NT2/D1 (cell line): ENCODE results near the gene DCUN1D4.

Experiments used
- DNase-seq: peaks from one replicate; pipeline ENCODE4 v3.0.0-alpha.2; 2011; ENCODE audit warnings: low read depth, low spot score
- H3K27me3 ChIP-seq: 2 replicates; pipeline ENCODE4 v1.6.0; 2011; ENCODE audit warnings: mild to moderate bottlenecking; ENCODE audit not compliant: insufficient read length, insufficient read depth
- H3K36me3 ChIP-seq: 2 replicates; pipeline ENCODE4 v1.6.1; 2011; ENCODE audit warnings: mild to moderate bottlenecking, low read length, mixed read lengths; ENCODE audit not compliant: insufficient read depth, insufficient read length
- H3K4me1 ChIP-seq: 2 replicates; pipeline ENCODE4 v1.5.1; 2011; ENCODE audit not compliant: insufficient read depth, insufficient read length
- H3K4me3 ChIP-seq: 2 replicates; pipeline ENCODE4 v1.5.1; 2011; ENCODE audit warnings: low read depth; ENCODE audit not compliant: insufficient read length
- H3K9ac ChIP-seq: 2 replicates; pipeline ENCODE4 v1.6.0; 2011; ENCODE audit warnings: low read depth; ENCODE audit not compliant: insufficient read length
- H3K9me3 ChIP-seq: 2 replicates; pipeline ENCODE4 v1.5.1; 2011; ENCODE audit warnings: mild to moderate bottlenecking, low read length; ENCODE audit not compliant: insufficient read depth
- SUZ12 ChIP-seq: IDR thresholded peaks from 2 replicates; pipeline ENCODE4 v1.6.1; 2011; ENCODE audit not compliant: insufficient read length, insufficient read depth; ENCODE audit errors: extremely low read depth
- YY1 ChIP-seq: IDR thresholded peaks from 2 replicates; pipeline ENCODE4 v1.6.1; 2011; ENCODE audit not compliant: insufficient read length, insufficient read depth
- ZNF274 ChIP-seq: IDR thresholded peaks from 2 replicates; pipeline ENCODE4 v1.6.1; 2011; ENCODE audit warnings: mild to moderate bottlenecking, low read depth, low read length

Gene DCUN1D4

GRCh38 chr4:51845711-51846110 lies 2.8 kb downstream of the DCUN1D4 start:
- peaks cover 17% of the 10 kb centered on the region for H3K27me3 ChIP-seq
- peaks cover 8% of the 10 kb centered on the region for H3K36me3 ChIP-seq
- H3K9me3 ChIP-seq: no peaks in the 10 kb centered on the region
- no peak overlapping the region for H3K9ac ChIP-seq
- H3K4me1 ChIP-seq: peaks cover 6% of the 10 kb centered on the region
- no peak for TF ChIP-seq ZNF274
- no peak for TF ChIP-seq YY1
- TF ChIP-seq SUZ12: no peak
- H3K4me3 ChIP-seq: no peak overlapping the region
- no peak for DNase-seq

GRCh38 chr4:51849430-51849829 lies 6.5 kb downstream of the DCUN1D4 start:
- Histone ChIP-seq H3K4me1 (peaks cover 6% of the 10 kb centered on the region), H3K9me3 (no peaks in the 10 kb centered on the region), H3K27me3 (no peaks in the 10 kb centered on the region), H3K4me3 (no peak overlapping the region), H3K9ac (no peak overlapping the region), H3K36me3 (peaks cover 8% of the 10 kb centered on the region)
- TF ChIP-seq YY1 (no peak), SUZ12 (no peak)
- DNase-seq: no peak

GRCh38 chr4:51850294-51850693 lies 7.3 kb downstream of the DCUN1D4 start:
- no peak for TF ChIP-seq YY1
- no peak for TF ChIP-seq SUZ12
- no peak for TF ChIP-seq ZNF274
- Histone ChIP-seq H3K9me3 (no peaks in the 10 kb centered on the region), H3K27me3 (no peaks in the 10 kb centered on the region), H3K4me1 (peaks cover 2% of the 10 kb centered on the region), H3K9ac (no peak overlapping the region), H3K36me3 (peaks cover 8% of the 10 kb centered on the region), H3K4me3 (no peak overlapping the region)
- DNase-seq: no peak

- Histone ChIP-seq H3K36me3 (peaks cover 8% of the 10 kb centered on the region), H3K4me1 (peaks cover 2% of the 10 kb centered on the region), H3K4me3 (no peak overlapping the region), H3K27me3 (no peaks in the 10 kb centered on the region), H3K9me3 (no peaks in the 10 kb centered on the region), H3K9ac (no peak overlapping the region)
- TF ChIP-seq SUZ12 (no peak), YY1 (no peak), ZNF274 (no peak)
- DNase-seq: no peak
Measured at GRCh38 chr4:51851090-51851936, 8.4 kb downstream of the DCUN1D4 start.

GRCh38 chr4:51851937-51852290 lies 9.0 kb downstream of the DCUN1D4 start:
- no peaks in the 10 kb centered on the region for H3K27me3 ChIP-seq
- no peak overlapping the region for H3K4me3 ChIP-seq
- TF ChIP-seq SUZ12: no peak
- no peak for TF ChIP-seq YY1
- TF ChIP-seq ZNF274: no peak
- no peaks in the 10 kb centered on the region for H3K4me1 ChIP-seq
- H3K9ac ChIP-seq: no peak overlapping the region
- H3K9me3 ChIP-seq: no peaks in the 10 kb centered on the region
- peaks cover 7% of the 10 kb centered on the region for H3K36me3 ChIP-seq
- DNase-seq: no peak

GRCh38 chr4:51853027-51853682 lies 10.2 kb downstream of the DCUN1D4 start:
- H3K9me3 ChIP-seq: no peaks in the 10 kb centered on the region
- no peak overlapping the region for H3K9ac ChIP-seq
- peaks cover 6% of the 10 kb centered on the region for H3K36me3 ChIP-seq
- no peaks in the 10 kb centered on the region for H3K4me1 ChIP-seq
- no peak overlapping the region for H3K4me3 ChIP-seq
- no peaks in the 10 kb centered on the region for H3K27me3 ChIP-seq
- no peak for TF ChIP-seq SUZ12
- no peak for TF ChIP-seq YY1
- no peak for TF ChIP-seq ZNF274
- DNase-seq: no peak

GRCh38 chr4:51855270-51855669 lies 12.3 kb downstream of the DCUN1D4 start:
- Histone ChIP-seq H3K36me3 (peaks cover 4% of the 10 kb centered on the region), H3K27me3 (no peaks in the 10 kb centered on the region), H3K9me3 (no peaks in the 10 kb centered on the region), H3K4me3 (no peak overlapping the region), H3K4me1 (no peaks in the 10 kb centered on the region), H3K9ac (no peak overlapping the region)
- no peak for TF ChIP-seq ZNF274
- TF ChIP-seq YY1: no peak
- TF ChIP-seq SUZ12: no peak
- DNase-seq: no peak
